ENCODE results near the gene RABGGTB. TPM values are rescaled to one million over a fixed set of nuclear protein-coding genes. Genes with fewer than 3 reads are reported as not detected.
"Not testable (repeated sequence)": the region's sequence is repeated elsewhere in the genome, so short reads cannot be mapped to it uniquely, and the experiment has no call there.

Gene RABGGTB
- polyA plus RNA-seq, 3 donors, result 90.0 to 99.6 (median 96.2) TPM

DNA sequence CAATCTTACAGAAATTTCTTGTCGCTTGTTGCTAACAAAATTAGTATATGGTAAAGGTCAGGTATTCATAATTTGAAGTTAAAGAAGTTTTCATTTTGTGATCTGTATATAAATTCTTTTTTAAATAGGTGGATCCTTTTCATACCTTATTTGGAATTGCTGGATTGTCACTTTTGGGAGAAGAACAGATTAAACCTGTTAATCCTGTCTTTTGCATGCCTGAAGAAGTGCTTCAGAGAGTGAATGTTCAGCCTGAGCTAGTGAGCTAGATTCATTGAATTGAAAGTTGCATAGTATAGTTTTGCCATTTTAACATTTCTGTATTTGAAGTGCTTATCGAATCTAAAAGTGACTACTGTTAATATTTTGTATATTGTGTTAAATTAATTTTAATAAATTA lies 8.3 kb downstream of the RABGGTB start:
- no peak for DNase-seq (ENCODE audit: low read depth in 3 of 3, low spot score in 2 of 3)

DNA sequence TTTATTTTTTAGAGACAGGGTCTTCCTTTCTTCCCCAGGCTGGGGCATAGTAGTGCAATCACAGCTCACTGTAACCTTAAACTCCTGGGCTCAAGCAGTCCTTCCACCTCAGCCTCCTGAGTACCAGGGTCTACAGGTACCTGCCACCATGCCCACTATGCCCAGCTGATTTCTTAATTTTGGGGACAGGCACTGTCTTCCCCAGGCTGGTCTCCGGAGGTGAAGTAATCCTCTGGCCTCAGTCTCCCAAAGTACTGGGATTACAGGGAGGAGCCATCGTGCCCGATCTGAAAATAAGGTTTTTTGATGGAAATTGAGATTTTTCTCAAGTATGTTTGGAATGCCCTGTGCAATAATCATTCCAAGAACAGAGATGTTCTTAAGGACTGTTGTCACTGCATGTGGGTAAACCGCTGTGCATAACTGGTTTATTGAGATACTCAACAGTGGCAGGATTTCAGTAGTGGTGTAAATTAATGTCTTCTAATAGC lies 9.7 kb downstream of the RABGGTB start:
- DNase-seq (ENCODE audit: low read depth in 3 of 3, low spot score in 2 of 3), result no peak

- no peak for DNase-seq (ENCODE audit: low read depth in 3 of 3, low spot score in 2 of 3)
Observed at GRCh38 chr1:75796376-75797272, 10.6 kb downstream of the RABGGTB start, which contains the start of gene MSH4. Gene MSH4, plus strand, starts transcription at chr1:75796882. Its CDS starts 104 bp downstream, at chr1:75796986.

DNA sequence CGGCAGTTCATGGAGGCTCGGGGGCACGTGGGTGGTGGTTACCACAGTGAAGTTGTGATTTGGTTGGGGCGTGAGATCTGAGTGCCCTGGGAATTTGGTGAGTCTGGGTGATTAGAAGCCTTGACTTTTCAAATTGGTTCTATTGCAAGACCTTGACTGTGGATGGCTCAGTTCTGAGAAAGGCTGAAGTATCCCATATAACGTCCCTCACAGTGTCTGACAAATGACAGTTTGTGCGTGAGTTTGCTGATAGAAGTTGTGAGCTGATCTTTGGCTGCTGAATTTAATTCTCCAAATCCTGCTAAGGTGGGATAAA lies 11.2 kb downstream of the RABGGTB start:
- no peak for DNase-seq (ENCODE audit: low read depth in 3 of 3, low spot score in 2 of 3)

DNA sequence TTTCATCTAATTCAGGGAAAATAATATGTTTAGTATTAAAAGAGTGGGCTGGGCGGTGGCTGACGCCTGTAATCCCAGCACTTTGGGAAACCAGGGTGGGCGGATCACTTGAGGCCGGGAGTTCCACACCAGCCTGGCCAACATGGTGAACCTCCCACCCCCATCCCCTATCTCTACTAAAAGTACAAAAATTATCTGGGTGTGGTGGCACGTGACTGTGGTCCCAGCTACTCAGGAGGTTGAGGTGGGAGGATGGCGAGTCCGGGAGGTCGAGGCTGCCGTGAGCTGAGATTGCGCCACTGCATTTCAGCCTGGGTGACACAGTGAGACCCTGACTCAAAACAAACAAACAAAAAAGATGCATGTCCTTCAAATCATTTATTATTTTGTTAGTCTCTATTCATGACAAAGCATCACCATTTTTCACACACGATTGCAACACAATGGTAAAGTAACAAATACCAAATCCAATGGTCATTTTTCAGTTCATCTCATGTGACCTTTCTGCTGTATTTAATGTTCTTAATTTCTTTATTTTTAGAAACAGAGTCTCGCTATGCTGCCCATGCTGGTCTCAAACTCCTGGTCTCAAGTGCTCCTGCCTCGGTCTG lies 11.7 kb downstream of the RABGGTB start:
- DNase-seq (ENCODE audit: low read depth in 3 of 3, low spot score in 2 of 3), result no peak

DNA sequence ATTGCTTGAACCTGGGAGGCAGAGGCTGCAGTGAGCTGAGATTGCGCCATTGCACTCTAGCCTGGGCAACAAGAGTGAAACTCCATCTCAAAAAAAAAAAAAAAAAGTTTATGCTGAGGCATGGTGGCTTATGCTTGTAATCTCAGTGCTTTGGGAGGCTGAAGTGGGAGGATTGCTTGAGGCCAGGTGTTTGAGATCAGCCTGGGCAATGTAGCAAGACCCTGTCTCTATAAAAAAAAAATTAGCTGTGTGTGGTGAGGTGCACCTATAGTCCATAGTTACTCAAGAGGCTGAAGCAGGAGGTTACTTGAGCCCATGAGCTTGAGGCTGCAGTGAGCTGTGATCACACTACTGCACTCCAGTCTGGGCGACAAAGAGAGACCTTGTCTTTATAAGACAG lies 15.4 kb downstream of the RABGGTB start:
- DNase-seq (ENCODE audit: low read depth in 3 of 3, low spot score in 2 of 3), result not testable (repeated sequence)

DNA sequence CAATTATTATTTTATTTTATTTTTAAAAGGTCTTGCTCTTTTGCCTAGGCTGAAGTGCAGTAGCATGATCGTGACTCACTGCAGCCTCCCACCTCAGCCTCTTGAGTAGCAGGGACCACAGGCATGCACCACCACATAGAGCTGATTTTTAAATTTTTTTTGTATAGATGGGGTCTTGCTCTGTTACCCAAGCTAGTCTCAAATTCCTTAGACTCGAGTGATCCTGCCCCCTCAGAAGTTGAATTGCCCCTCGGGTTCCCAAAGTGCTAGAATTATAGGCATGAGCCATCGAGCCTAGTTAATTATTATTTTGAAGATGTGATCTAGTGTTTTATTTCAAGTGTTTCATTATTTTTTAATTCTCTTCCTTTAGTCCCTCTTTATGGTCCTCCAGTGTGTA lies 22.9 kb downstream of the RABGGTB start:
- no peak for DNase-seq (ENCODE audit: low read depth in 3 of 3, low spot score in 2 of 3)

- not testable (repeated sequence) for DNase-seq (ENCODE audit: low read depth in 3 of 3, low spot score in 2 of 3)
Observed at GRCh38 chr1:75810113-75810512, 24.1 kb downstream of the RABGGTB start.

DNA sequence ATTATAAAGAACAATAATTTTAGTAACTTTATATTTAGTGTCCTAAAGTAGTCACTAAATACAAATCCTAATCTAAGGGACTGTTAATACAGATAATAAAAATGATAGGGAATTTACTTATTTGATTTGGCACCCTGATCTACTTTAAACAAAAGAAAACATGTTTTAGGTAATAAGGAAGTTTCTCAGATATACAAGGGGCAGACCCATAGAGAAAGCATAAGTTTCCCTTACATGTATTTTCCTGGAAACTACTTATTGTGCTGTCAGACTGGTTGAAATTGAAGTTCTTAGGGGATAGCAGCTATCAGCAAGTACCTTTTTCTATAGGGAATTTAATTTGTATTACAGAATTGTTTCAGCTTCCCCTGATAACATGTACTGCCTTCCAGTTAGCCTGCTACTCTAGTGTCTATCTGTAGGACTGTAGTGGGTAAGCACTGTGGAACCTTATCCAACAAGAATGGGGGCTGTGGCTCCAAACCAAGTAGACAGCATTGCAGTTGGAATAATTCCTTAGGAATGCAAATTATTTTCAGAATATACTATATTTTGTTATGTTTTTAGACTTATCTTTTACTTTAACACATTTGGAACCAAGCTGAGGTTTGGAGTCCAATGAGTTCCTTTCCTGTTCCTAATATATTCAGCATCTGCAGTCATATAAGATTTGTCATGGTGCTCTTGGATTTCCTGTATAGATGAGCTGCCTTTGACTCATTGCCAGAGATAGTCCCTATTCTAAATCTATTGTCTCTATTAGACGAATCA lies 25.3 kb downstream of the RABGGTB start:
- DNase-seq (ENCODE audit: low read depth in 3 of 3, low spot score in 2 of 3), result no peak

GRCh38 chr1:75812065-75812464 lies 26.0 kb downstream of the RABGGTB start:
- no peak for DNase-seq (ENCODE audit: low read depth in 3 of 3, low spot score in 2 of 3)

- not testable (repeated sequence) for DNase-seq (ENCODE audit: low read depth in 3 of 3, low spot score in 2 of 3)
Observed at GRCh38 chr1:75823596-75823995, 37.5 kb downstream of the RABGGTB start.

- no peak for DNase-seq (ENCODE audit: low read depth in 3 of 3, low spot score in 2 of 3)
Observed at GRCh38 chr1:75836528-75837100, 50.6 kb downstream of the RABGGTB start.

DNA sequence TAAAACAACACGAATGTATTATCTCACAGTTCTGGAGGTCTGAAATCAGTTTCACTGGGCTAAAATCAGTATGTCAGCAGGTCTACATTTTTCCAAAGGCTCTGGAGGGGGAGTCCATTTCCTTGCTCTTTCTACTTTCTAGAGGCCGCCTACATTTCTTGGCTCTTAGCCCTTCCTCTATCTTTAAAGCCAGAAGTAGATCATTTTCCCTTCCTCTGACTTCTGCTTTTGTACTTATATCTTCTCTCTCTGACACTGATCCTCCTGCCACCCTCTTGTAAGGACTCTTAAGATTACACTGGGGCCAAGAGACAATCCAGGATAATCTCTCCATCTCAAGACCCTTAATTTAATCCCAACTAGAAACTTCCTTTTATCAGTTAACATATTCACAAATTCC lies 52.0 kb downstream of the RABGGTB start:
- DNase-seq (ENCODE audit: low read depth in 3 of 3, low spot score in 2 of 3), result no peak

- no peak for DNase-seq (ENCODE audit: low read depth in 3 of 3, low spot score in 2 of 3)
Observed at GRCh38 chr1:75841421-75841820, 55.4 kb downstream of the RABGGTB start.

Other genes starting within 250 kb of the RABGGTB start
- 10 to 100 TPM; 10.3 to 14.9 (median 10.4) TPM for gene SLC44A5, start 175.1 kb upstream of the RABGGTB start, polyA plus RNA-seq (ENCODE audit: insufficient read length in 3 of 3)
- 100 to 1,000 TPM; 133 to 150 (median 137) TPM for gene ACADM, start 61.5 kb upstream of the RABGGTB start, polyA plus RNA-seq (ENCODE audit: insufficient read length in 3 of 3)
- under 1 TPM; 0.22 to 0.43 (median 0.25) TPM for gene MSH4, start 10.6 kb downstream of the RABGGTB start, polyA plus RNA-seq (ENCODE audit: insufficient read length in 3 of 3)
- not detected for gene ASB17, start 146.1 kb downstream of the RABGGTB start, polyA plus RNA-seq (ENCODE audit: insufficient read length in 3 of 3)